B cell (primary cell): ENCODE data around the gene NOP9. TPM values are rescaled to one million over a fixed set of nuclear protein-coding genes. Genes with fewer than 3 reads are reported as not detected.

ENCODE experiments used
- ATAC-seq: fragments of 200-7000 bp; cut with Tn5 transposase; one replicate; pipeline ENCODE4 v1.10.0; 2021; ENCODE audit warnings: low read depth, mild to moderate bottlenecking, moderate number of reproducible peaks, moderate library complexity
- CTCF ChIA-PET: fragments of 350-600 bp; sonication (Branson Sonifier 250); formaldehyde crosslinking; loops from one replicate; lab custom pipeline; 2021; ENCODE audit warnings: antibody characterized with exemption, inconsistent platforms; lab: Charles Lee
- POLR2A ChIA-PET: fragments of 350-600 bp; sonication (Branson Sonifier 250); formaldehyde crosslinking; loops from one replicate; lab custom pipeline; 2021; ENCODE audit warnings: antibody characterized with exemption; lab: Charles Lee
- DNase-seq: peaks from one replicate; pipeline ENCODE4 v3.0.0; 2013
- H2AFZ ChIP-seq: 2 replicates; pipeline ENCODE4 v1.6.1; 2012; ENCODE audit warnings: mild to moderate bottlenecking, low read depth, low read length; ENCODE audit not compliant: insufficient read depth, poor library complexity, severe bottlenecking
- H3K27ac ChIP-seq, 2 donors: 1 replicate in 1 of 2; 2 replicates in 1 of 2; pipeline ENCODE4 v1.5.1; 2012 to 2013; ENCODE audit warnings: low read length in 2 of 2, mild to moderate bottlenecking in 2 of 2, moderate library complexity in 1 of 2
- H3K27me3 ChIP-seq, 4 experiments: fragments of 200-600 bp in 1 of 4; sonication (generic) in 1 of 4; replicated peaks in 1 of 4; 1 replicate in 2 of 4; 2 replicates in 2 of 4; pipeline versions ENCODE4 v1.6.1 to v1.7.0; 2013 to 2016; ENCODE audit warnings: low read length in 3 of 4, mild to moderate bottlenecking in 2 of 4, mixed read lengths in 1 of 4, moderate library complexity in 1 of 4; ENCODE audit not compliant: insufficient read depth in 4 of 4, control insufficient read depth in 3 of 4; ENCODE audit errors: control extremely low read depth in 1 of 4
- H3K36me3 ChIP-seq, 2 experiments: replicated peaks in 1 of 2; 1 replicate in 1 of 2; 2 replicates in 1 of 2; pipeline versions ENCODE4 v1.6.1 to v1.7.1; 2013; ENCODE audit warnings: low read length in 1 of 2; ENCODE audit not compliant: insufficient read depth in 2 of 2, control insufficient read depth in 1 of 2; ENCODE audit errors: control extremely low read depth in 1 of 2, extremely low read depth in 1 of 2
- H3K4me1 ChIP-seq, 2 donors: fragments of 200-600 bp in 1 of 2; sonication (generic) in 1 of 2; 1 replicate in 1 of 2; 2 replicates in 1 of 2; pipeline versions ENCODE4 v1.5.1 to v1.6.1; 2013 to 2017; ENCODE audit warnings: low read length in 2 of 2; ENCODE audit not compliant: control insufficient read depth in 2 of 2, insufficient read depth in 2 of 2
- H3K4me2 ChIP-seq: replicated peaks from 2 replicates; pipeline ENCODE3; 2012; ENCODE audit warnings: mild to moderate bottlenecking, low read depth, low read length; ENCODE audit not compliant: poor library complexity, severe bottlenecking
- H3K4me3 ChIP-seq, 5 experiments: fragments of 200-600 bp in 1 of 5; sonication (generic) in 1 of 5; 1 replicate in 3 of 5; 2 replicates in 2 of 5; pipeline versions ENCODE4 v1.5.1 to v1.7.0; 2011 to 2016; ENCODE audit warnings: low read length in 4 of 5, mild to moderate bottlenecking in 4 of 5, low read depth in 2 of 5, control low read depth in 1 of 5, moderate library complexity in 1 of 5; ENCODE audit not compliant: insufficient read depth in 1 of 5; ENCODE audit errors: control extremely low read depth in 1 of 5, extremely low read depth in 1 of 5
- H3K79me2 ChIP-seq: fragments of 200-600 bp; sonication (generic); one replicate; pipeline ENCODE4 v1.6.0; 2016; ENCODE audit warnings: low read length; ENCODE audit not compliant: control insufficient read depth, insufficient read depth
- H3K9ac ChIP-seq: fragments of 200-600 bp; sonication (generic); 2 replicates; pipeline ENCODE4 v1.6.1; 2017; ENCODE audit warnings: mild to moderate bottlenecking, low read length, moderate library complexity
- H3K9me3 ChIP-seq, 3 donors: one replicate each; pipeline versions ENCODE4 v1.6.1 to v1.7.1; 2013; ENCODE audit warnings: low read length in 2 of 3; ENCODE audit not compliant: control insufficient read depth in 2 of 3, insufficient read depth in 1 of 3; ENCODE audit errors: control extremely low read depth in 1 of 3
- H4K20me1 ChIP-seq: 2 replicates; pipeline ENCODE4 v1.6.0; 2012; ENCODE audit warnings: mild to moderate bottlenecking, low read length; ENCODE audit not compliant: insufficient read depth, control insufficient read depth, poor library complexity, severe bottlenecking
- H3K27ac Mint-ChIP-seq: one replicate; pipeline ENCODE4 v1.8.0; 2021; ENCODE audit warnings: mixed read lengths
- H3K27me3 Mint-ChIP-seq: one replicate; pipeline ENCODE4 v1.8.0; 2021; ENCODE audit warnings: mixed read lengths
- H3K4me1 Mint-ChIP-seq: one replicate; pipeline ENCODE4 v1.8.0; 2021; ENCODE audit warnings: mixed read lengths
- H3K4me3 Mint-ChIP-seq: one replicate; pipeline ENCODE4 v1.8.0; 2021; ENCODE audit warnings: mixed read lengths
- H3K9me3 Mint-ChIP-seq: one replicate; pipeline ENCODE4 v1.8.0; 2022; ENCODE audit warnings: mixed read lengths; ENCODE audit not compliant: insufficient read depth
- CTCF ChIP-seq: fragments of 200-600 bp; IDR thresholded peaks from one replicate; pipeline ENCODE4 v1.8.0; 2022; ENCODE audit warnings: antibody characterized with exemption, mild to moderate bottlenecking
- EZH2 ChIP-seq: IDR thresholded peaks from 2 replicates; pipeline ENCODE4 v1.6.1; 2012; ENCODE audit warnings: borderline replicate concordance, low read depth, mild to moderate bottlenecking, moderate library complexity, low read length; ENCODE audit not compliant: insufficient read depth, poor library complexity, severe bottlenecking
- WGBS: methylation state at CpG from one replicate; pipeline ENCODE4 v1.1.5; 2013; ENCODE audit warnings: missing lambda C conversion rate; ENCODE audit not compliant: insufficient coverage; 5-methylcytosine and 5-hydroxymethylcytosine counted together
- intact Hi-C: fragments of 100-400 bp; cut with micrococcal nuclease; formaldehyde crosslinking; loops from one replicate; pipeline ENCODE4 v1.10.0; 2022
- polyA plus RNA-seq: library from polyadenylated mRNA; depleted of rRNA; stranded (reverse); fragments of >200 nt; gene quantifications from 2 replicates; pipeline ENCODE4 v1.2.3, GENCODE V29; 2012
- total RNA-seq, 2 donors: library from RNA; stranded (reverse); fragments of 120-200 nt in 1 of 2; gene quantifications; 1 replicate in 1 of 2; 2 replicates in 1 of 2; pipeline versions ENCODE4 v1.2.3 to v1.2.4, GENCODE V29; 2013 to 2022

NOP9 gene
- total and polyA plus RNA-seq, 2 donors (not counting 1 experiment from before 2014, with no cell fraction given), result 9.7 to 22.6 TPM

GRCh38 chr14:24337144-24337823, 37.6 kb downstream of the NOP9 start:
- H3K4me1 ChIP-seq, result peaks cover 48 to 55% of the 10 kb centered on the region in 2 donors
- H3K36me3 ChIP-seq, result peaks cover 0 to 24% of the 10 kb centered on the region in 2 experiments
- H3K4me2 ChIP-seq, result no peak overlapping the region
- 95% methylated on average over 6 of the region's 7 CpGs for WGBS
- no peak overlapping the region for H3K4me3 ChIP-seq
- peaks cover 47% of the 10 kb centered on the region for H3K4me1 Mint-ChIP-seq
- peaks cover 19% of the 10 kb centered on the region for H3K27me3 Mint-ChIP-seq
- peaks cover 15% of the 10 kb centered on the region for H3K79me2 ChIP-seq
- no peak overlapping the region for H2AFZ ChIP-seq
- no peak overlapping the region for H3K9ac ChIP-seq
- H3K27me3 ChIP-seq, result peaks cover 0 to 36% (median 16%) of the 10 kb centered on the region in 4 experiments
- TF ChIP-seq CTCF (no peak), EZH2 (no peak)
- H3K4me3 Mint-ChIP-seq, result peak overlapping the region; percentile 23
- no peak overlapping the region for H3K27ac ChIP-seq
- ATAC-seq (no peak), DNase-seq (no peak)
- H4K20me1 ChIP-seq, result peaks cover 25% of the 10 kb centered on the region
- H3K9me3 Mint-ChIP-seq, result no peaks in the 10 kb centered on the region
- peaks cover 0 to 8% (median 0%) of the 10 kb centered on the region in 3 donors for H3K9me3 ChIP-seq
- ChIA-PET POLR2A (interaction anchor here (1.8 kb wide), 2 partner anchors 93 to 94 kb away, joined by 4 to 5 read pairs; partner anchors contain the start of genes CBLN3 and KHNYN), CTCF (interaction anchor here (0.8 to 16.1 kb wide), 4 partner anchors 28 to 93 kb away, joined by 3 to 650 read pairs (median 4); partner anchors contain the start of genes CBLN3, KHNYN and RABGGTA)
- intact Hi-C loops, result loop anchor here (10.0 kb wide), 1 partner anchor 338 kb away; no protein-coding TSS in a partner anchor
- no peak overlapping the region for H3K27ac Mint-ChIP-seq

GRCh38 chr14:24337824-24338175, 38.1 kb downstream of the NOP9 start:
- H3K9me3 ChIP-seq, result peaks cover 0 to 6% (median 0%) of the 10 kb centered on the region in 3 donors
- CTCF ChIA-PET, result interaction anchor here (1.4 to 16.1 kb wide), 3 partner anchors 30 to 93 kb away, joined by 4 to 650 read pairs (median 6); partner anchors contain the start of genes CBLN3, CIDEB, KHNYN and RABGGTA
- H3K27ac ChIP-seq, result no peak overlapping the region
- no peak for ATAC-seq
- POLR2A ChIA-PET, result interaction anchor here (1.8 kb wide), 1 partner anchor 92 kb away, joined by 4 read pairs; the partner anchor contains the start of genes CBLN3 and KHNYN
- H3K4me1 ChIP-seq, result peaks cover 42 to 50% of the 10 kb centered on the region in 2 donors
- no peak overlapping the region for H3K4me2 ChIP-seq
- H3K79me2 ChIP-seq, result peaks cover 15% of the 10 kb centered on the region
- Mint-ChIP-seq H3K27ac (peak overlapping the region; percentile 53), H3K9me3 (no peaks in the 10 kb centered on the region), H3K4me3 (peak overlapping the region; percentile 99), H3K27me3 (peaks cover 19% of the 10 kb centered on the region), H3K4me1 (peaks cover 43% of the 10 kb centered on the region)
- H2AFZ ChIP-seq, result no peak overlapping the region
- H3K36me3 ChIP-seq, result peaks cover 0 to 24% of the 10 kb centered on the region in 2 experiments
- TF ChIP-seq EZH2 (no peak), CTCF (no peak)
- no peak overlapping the region for H3K4me3 ChIP-seq
- 99% methylated on average over 6 of the region's 8 CpGs for WGBS
- peaks cover 25% of the 10 kb centered on the region for H4K20me1 ChIP-seq
- H3K9ac ChIP-seq, result no peak overlapping the region
- no peak for DNase-seq
- peaks cover 0 to 34% (median 14%) of the 10 kb centered on the region in 4 experiments for H3K27me3 ChIP-seq
- intact Hi-C loops, result loop anchor here (10.0 kb wide), 1 partner anchor 337 kb away; no protein-coding TSS in a partner anchor
